SH-SY5Y (cell line): Measurements from ENCODE around the gene LARP1.

ENCODE experiments used
- GATA2 ChIP-seq: IDR thresholded peaks from 2 replicates; pipeline ENCODE4 v1.6.1; 2011; ENCODE audit warnings: mild to moderate bottlenecking, low read depth, low read length
- GATA3 ChIP-seq: IDR thresholded peaks from 2 replicates; pipeline ENCODE4 v1.6.1; 2011; ENCODE audit warnings: low read depth, mild to moderate bottlenecking, low read length, moderate library complexity

- no peak for TF ChIP-seq GATA3
- no peak for TF ChIP-seq GATA2
Measured at GRCh38 chr5:154766558-154767281, 11.5 kb downstream of the LARP1 start.
